DND-41 (cell line): ENCODE measurements around the gene CST6.

Source experiments
- ATAC-seq: fragments of 200-7000 bp; cut with Tn5 transposase; 3 replicates; pipeline ENCODE4 v1.9.1; 2021; ENCODE audit warnings: low read depth; ENCODE audit not compliant: insufficient read depth
- DNase-seq: peaks from one replicate; pipeline ENCODE4 v3.0.0-alpha.2; 2020
- H2AFZ ChIP-seq: 2 replicates; pipeline ENCODE4 v1.6.0; 2012; ENCODE audit warnings: low read depth, low read length
- H3K27ac ChIP-seq: 2 replicates; pipeline ENCODE4 v1.5.1; 2012; ENCODE audit warnings: low read length, inconsistent platforms
- H3K27me3 ChIP-seq: fragments of 200-600 bp; sonication (generic); 2 replicates; pipeline ENCODE4 v1.6.0; 2012; ENCODE audit warnings: low read length, mild to moderate bottlenecking, inconsistent platforms; ENCODE audit not compliant: insufficient read depth, poor library complexity
- H3K36me3 ChIP-seq: 2 replicates; pipeline ENCODE4 v1.5.1; 2012; ENCODE audit warnings: low read length, inconsistent platforms; ENCODE audit not compliant: insufficient read depth
- H3K4me1 ChIP-seq: 2 replicates; pipeline ENCODE4 v1.5.1; 2012; ENCODE audit warnings: mild to moderate bottlenecking, low read length; ENCODE audit not compliant: insufficient read depth
- H3K4me2 ChIP-seq: 2 replicates; pipeline ENCODE4 v1.6.0; 2012; ENCODE audit warnings: mild to moderate bottlenecking, moderate library complexity, low read length, inconsistent platforms; ENCODE audit not compliant: insufficient read depth
- H3K4me3 ChIP-seq, 2 experiments: fragments of 200-600 bp in 1 of 2; shearing (Covaris generic) in 1 of 2; 2 replicates each; pipeline ENCODE4 v1.5.1; 2012 to 2016; ENCODE audit warnings: inconsistent platforms in 2 of 2, low read length in 2 of 2, mild to moderate bottlenecking in 2 of 2, low read depth in 1 of 2, moderate library complexity in 1 of 2
- H3K79me2 ChIP-seq: 2 replicates; pipeline ENCODE4 v1.6.0; 2012; ENCODE audit warnings: low read length, inconsistent platforms; ENCODE audit not compliant: insufficient read depth
- H3K9ac ChIP-seq: 2 replicates; pipeline ENCODE4 v1.6.0; 2012; ENCODE audit warnings: low read depth, mild to moderate bottlenecking, inconsistent platforms, low read length, moderate library complexity
- H3K9me3 ChIP-seq: 2 replicates; pipeline ENCODE4 v1.5.1; 2012; ENCODE audit warnings: low read length, moderate library complexity, mild to moderate bottlenecking, inconsistent platforms; ENCODE audit not compliant: insufficient read depth, severe bottlenecking
- H4K20me1 ChIP-seq: 2 replicates; pipeline ENCODE4 v1.6.0; 2012; ENCODE audit warnings: low read length; ENCODE audit not compliant: insufficient read depth
- EZH2 ChIP-seq: IDR thresholded peaks from 3 replicates; pipeline ENCODE4 v1.6.1; 2012; ENCODE audit warnings: borderline replicate concordance, low read depth, mild to moderate bottlenecking, moderate library complexity, low read length, inconsistent platforms; ENCODE audit not compliant: severe bottlenecking
- TF ChIP-seq, protein P1 (sequence below): IDR thresholded peaks from 2 replicates; pipeline ENCODE4 v1.5.1; 2012; ENCODE audit warnings: borderline replicate concordance, low read length, moderate library complexity, mild to moderate bottlenecking; ENCODE audit not compliant: poor library complexity, severe bottlenecking; ENCODE audit errors: extremely low read depth

The CST6 gene

DNA sequence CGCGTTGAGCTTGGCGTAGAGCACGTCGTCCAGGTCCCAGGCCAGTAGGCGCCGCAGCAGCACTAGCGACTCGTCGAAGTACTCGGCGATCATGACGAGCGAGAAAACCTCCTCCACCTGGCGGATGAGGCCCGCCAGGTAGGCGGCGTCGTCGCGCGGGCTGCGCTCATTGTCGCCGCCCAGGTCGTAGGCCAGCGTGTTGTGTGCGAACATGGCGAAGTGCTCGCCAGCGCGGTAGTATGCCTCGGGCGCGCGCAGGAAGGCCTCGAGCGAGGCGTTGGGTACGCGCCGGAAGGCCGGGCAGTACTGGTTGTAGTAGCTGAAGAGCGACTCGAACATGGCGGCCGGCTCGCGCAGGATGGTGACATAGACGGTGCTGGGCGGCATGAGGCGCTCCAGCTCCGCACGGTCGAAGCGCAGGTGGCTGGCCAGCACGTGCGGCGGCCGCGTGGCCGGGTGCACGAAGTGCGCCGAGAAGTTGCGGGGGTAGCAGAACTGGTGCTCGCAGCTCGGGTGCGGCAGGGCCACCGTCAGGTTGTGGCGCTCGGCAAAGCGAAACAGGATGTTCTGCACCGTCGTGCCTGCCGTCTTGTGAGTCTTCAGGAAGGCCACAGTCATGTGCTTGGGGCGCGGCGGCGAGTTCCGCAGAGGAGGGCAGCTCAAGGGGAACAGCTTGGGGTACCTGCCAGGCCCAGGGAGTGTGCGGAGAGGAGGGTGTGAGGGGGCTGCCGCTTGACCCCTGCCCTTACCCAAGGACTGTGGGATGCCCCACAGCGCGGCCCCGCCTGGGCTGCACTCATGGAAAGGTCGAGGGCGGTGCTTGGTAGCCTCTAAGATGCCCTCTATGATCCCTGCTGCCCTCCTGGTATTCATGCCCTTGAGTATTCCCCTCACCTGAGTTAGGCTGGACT, 31.4 kb downstream of the CST6 start:
- peaks cover 13% of the 10 kb centered on the region for H3K4me1 ChIP-seq
- H4K20me1 ChIP-seq: no peaks in the 10 kb centered on the region
- H3K27ac ChIP-seq: no peak overlapping the region
- DNase-seq (no peak), ATAC-seq (no peak)
- no peak overlapping the region for H2AFZ ChIP-seq
- TF ChIP-seq EZH2: no peak
- TF ChIP-seq, protein P1, sequence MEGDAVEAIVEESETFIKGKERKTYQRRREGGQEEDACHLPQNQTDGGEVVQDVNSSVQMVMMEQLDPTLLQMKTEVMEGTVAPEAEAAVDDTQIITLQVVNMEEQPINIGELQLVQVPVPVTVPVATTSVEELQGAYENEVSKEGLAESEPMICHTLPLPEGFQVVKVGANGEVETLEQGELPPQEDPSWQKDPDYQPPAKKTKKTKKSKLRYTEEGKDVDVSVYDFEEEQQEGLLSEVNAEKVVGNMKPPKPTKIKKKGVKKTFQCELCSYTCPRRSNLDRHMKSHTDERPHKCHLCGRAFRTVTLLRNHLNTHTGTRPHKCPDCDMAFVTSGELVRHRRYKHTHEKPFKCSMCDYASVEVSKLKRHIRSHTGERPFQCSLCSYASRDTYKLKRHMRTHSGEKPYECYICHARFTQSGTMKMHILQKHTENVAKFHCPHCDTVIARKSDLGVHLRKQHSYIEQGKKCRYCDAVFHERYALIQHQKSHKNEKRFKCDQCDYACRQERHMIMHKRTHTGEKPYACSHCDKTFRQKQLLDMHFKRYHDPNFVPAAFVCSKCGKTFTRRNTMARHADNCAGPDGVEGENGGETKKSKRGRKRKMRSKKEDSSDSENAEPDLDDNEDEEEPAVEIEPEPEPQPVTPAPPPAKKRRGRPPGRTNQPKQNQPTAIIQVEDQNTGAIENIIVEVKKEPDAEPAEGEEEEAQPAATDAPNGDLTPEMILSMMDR: no peak
- no peaks in the 10 kb centered on the region for H3K9me3 ChIP-seq
- no peak overlapping the region for H3K4me2 ChIP-seq
- no peaks in the 10 kb centered on the region for H3K36me3 ChIP-seq
- no peak overlapping the region for H3K9ac ChIP-seq
- no peak overlapping the region for H3K4me3 ChIP-seq
- H3K79me2 ChIP-seq: no peaks in the 10 kb centered on the region
- H3K27me3 ChIP-seq: no peaks in the 10 kb centered on the region

DNA sequence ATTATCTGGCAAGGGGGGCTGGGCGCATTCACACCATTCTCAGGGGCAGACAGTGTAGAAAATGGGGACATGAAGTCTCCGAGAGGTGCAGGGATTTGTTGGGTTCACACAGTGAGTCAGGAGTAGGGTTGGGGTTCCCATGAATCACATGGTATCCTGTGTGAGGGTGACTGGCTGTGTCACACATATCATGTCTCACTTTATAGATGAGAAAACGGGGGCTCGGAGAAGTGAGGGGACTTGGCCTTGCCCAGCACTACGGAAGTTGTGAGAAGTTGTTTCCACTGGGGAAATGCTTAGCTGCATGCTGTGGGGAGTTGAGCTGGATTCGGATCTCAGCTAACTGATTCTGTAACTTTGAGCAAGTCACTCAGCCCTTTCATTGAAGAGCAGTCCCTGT, 32.9 kb downstream of the CST6 start:
- no peak for DNase-seq
- Histone ChIP-seq H3K4me2 (peak overlapping the region; percentile 59), H3K4me1 (peaks cover 13% of the 10 kb centered on the region), H3K9me3 (no peaks in the 10 kb centered on the region), H3K27me3 (no peaks in the 10 kb centered on the region), H3K27ac (no peak overlapping the region), H4K20me1 (no peaks in the 10 kb centered on the region), H3K79me2 (no peaks in the 10 kb centered on the region), H2AFZ (peak overlapping the region; percentile 50), H3K9ac (no peak overlapping the region), H3K36me3 (no peaks in the 10 kb centered on the region), H3K4me3 (peak overlapping the region in 1 of 2 experiments; percentile 19; a peak in 1 of 4 replicates)
- ATAC-seq: no peak
- TF ChIP-seq, protein P1: no peak
- TF ChIP-seq EZH2: no peak

DNA sequence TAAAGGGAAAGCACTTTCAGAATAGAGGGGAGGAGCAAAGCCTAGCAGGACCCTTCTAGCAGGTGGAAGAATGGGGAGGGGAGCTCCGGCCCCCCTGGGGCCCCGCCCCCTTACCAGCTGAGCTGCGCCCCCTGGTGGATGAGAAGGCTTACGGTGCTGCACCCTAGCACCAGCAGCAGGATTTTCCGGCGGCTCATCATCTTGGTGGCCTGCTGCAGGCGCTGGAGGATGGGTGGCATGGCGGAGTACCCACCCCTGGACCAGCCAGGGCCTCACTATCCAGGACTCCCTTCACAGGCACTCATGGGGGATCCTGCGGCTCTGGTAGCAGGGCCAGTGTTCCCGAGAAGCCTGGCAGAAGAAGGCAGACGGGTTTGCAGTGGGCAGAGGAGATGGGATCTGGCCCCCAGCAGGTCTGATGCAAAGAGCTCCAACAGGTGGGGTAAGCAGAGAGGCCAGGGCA, 33.4 kb downstream of the CST6 start:
- Histone ChIP-seq H4K20me1 (no peaks in the 10 kb centered on the region), H3K4me3 (peak overlapping the region in 1 of 2 experiments; percentile 25; a peak in 1 of 4 replicates), H3K27ac (no peak overlapping the region), H3K4me1 (peaks cover 13% of the 10 kb centered on the region), H3K9me3 (no peaks in the 10 kb centered on the region), H3K36me3 (no peaks in the 10 kb centered on the region), H3K79me2 (no peaks in the 10 kb centered on the region), H2AFZ (peak overlapping the region; percentile 77), H3K9ac (peak overlapping the region; percentile 18; the same call in 1 of the 2 replicates), H3K4me2 (peak overlapping the region; percentile 59), H3K27me3 (no peaks in the 10 kb centered on the region)
- TF ChIP-seq EZH2: no peak
- TF ChIP-seq, protein P1: peak; percentile 97
- DNase-seq (peak; percentile 89), ATAC-seq (peak; percentile 97)
